ENCODE results near the gene SLC7A9. TPM values are rescaled to one million over a fixed set of nuclear protein-coding genes. Genes with fewer than 3 reads are reported as not detected.

SLC7A9 gene
- polyA plus RNA-seq, 3 donors, result 0.13 TPM; not detected in 2

GRCh38 chr19:32863841-32864240 is 5.7 kb downstream of the SLC7A9 start:
- DNase-seq, result no peak
- no peaks in the 10 kb centered on the region for H3K27me3 ChIP-seq (ENCODE audit: control insufficient read depth in 2 of 2, insufficient read depth in 2 of 2, low read length in 2 of 2)
- H2AFZ ChIP-seq (ENCODE audit: insufficient read depth, low read depth, low read length, poor library complexity, severe bottlenecking), result no peak overlapping the region
- WGBS (ENCODE audit: insufficient coverage), result 91% methylated on average over 12 of the region's 13 CpGs
- H3K79me2 ChIP-seq (ENCODE audit: insufficient read depth, low read length), result no peaks in the 10 kb centered on the region
- intact Hi-C loops (cut with micrococcal nuclease), result no loop called here
- H3K36me3 ChIP-seq (replicated peaks in 1 of 2; ENCODE audit: control insufficient read depth in 1 of 2, insufficient read depth in 2 of 2, low read length in 2 of 2), result no peaks in the 10 kb centered on the region
- Mint-ChIP-seq H3K4me3 (no peak overlapping the region), H3K27ac (no peak overlapping the region), H3K27me3 (ENCODE audit: low read depth in 3 of 3) (peaks cover 0 to 2% (median 1%) of the 10 kb centered on the region in 3 donors), H3K36me3 (no peaks in the 10 kb centered on the region), H3K4me1 (no peaks in the 10 kb centered on the region), H3K9me3 (peaks cover 0 to 2% (median 0%) of the 10 kb centered on the region in 7 donors)
- TF ChIP-seq, protein P1, sequence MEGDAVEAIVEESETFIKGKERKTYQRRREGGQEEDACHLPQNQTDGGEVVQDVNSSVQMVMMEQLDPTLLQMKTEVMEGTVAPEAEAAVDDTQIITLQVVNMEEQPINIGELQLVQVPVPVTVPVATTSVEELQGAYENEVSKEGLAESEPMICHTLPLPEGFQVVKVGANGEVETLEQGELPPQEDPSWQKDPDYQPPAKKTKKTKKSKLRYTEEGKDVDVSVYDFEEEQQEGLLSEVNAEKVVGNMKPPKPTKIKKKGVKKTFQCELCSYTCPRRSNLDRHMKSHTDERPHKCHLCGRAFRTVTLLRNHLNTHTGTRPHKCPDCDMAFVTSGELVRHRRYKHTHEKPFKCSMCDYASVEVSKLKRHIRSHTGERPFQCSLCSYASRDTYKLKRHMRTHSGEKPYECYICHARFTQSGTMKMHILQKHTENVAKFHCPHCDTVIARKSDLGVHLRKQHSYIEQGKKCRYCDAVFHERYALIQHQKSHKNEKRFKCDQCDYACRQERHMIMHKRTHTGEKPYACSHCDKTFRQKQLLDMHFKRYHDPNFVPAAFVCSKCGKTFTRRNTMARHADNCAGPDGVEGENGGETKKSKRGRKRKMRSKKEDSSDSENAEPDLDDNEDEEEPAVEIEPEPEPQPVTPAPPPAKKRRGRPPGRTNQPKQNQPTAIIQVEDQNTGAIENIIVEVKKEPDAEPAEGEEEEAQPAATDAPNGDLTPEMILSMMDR (IDR thresholded peaks at IDR 0.05), result no peak
- no peaks in the 10 kb centered on the region for H3K9me3 ChIP-seq (replicated peaks in 1 of 2; ENCODE audit: control insufficient read depth in 1 of 2, insufficient read depth in 1 of 2, low read length in 2 of 2)
- no peak overlapping the region for H3K27ac ChIP-seq (ENCODE audit: low read depth in 1 of 2, low read length in 2 of 2)
- no peaks in the 10 kb centered on the region for H4K20me1 ChIP-seq (ENCODE audit: insufficient read depth, low read length)
- H3K9ac ChIP-seq (ENCODE audit: insufficient read depth, low read length, poor library complexity, severe bottlenecking), result no peak overlapping the region
- no peaks in the 10 kb centered on the region for H3K4me1 ChIP-seq (ENCODE audit: control insufficient read depth in 1 of 2, insufficient read depth in 2 of 2, low read length in 2 of 2)
- no peak overlapping the region for H3K4me2 ChIP-seq (replicated peaks; ENCODE audit: extremely low read depth, low read length, poor library complexity, severe bottlenecking)
- H3K4me3 ChIP-seq (replicated peaks in 1 of 3; ENCODE audit: low read depth in 2 of 3, low read length in 3 of 3), result no peak overlapping the region

GRCh38 chr19:32863301-32863700 is 6.3 kb downstream of the SLC7A9 start:
- H3K9ac ChIP-seq (ENCODE audit: insufficient read depth, low read length, poor library complexity, severe bottlenecking), result no peak overlapping the region
- intact Hi-C loops (cut with micrococcal nuclease), result no loop called here
- H3K4me3 ChIP-seq (replicated peaks in 1 of 3; ENCODE audit: low read depth in 2 of 3, low read length in 3 of 3), result no peak overlapping the region
- no peak for DNase-seq
- Mint-ChIP-seq H3K27ac (no peak overlapping the region), H3K4me1 (no peaks in the 10 kb centered on the region), H3K9me3 (peaks cover 0 to 2% (median 0%) of the 10 kb centered on the region in 7 donors), H3K27me3 (ENCODE audit: low read depth in 3 of 3) (peaks cover 0 to 2% (median 1%) of the 10 kb centered on the region in 3 donors), H3K36me3 (no peaks in the 10 kb centered on the region), H3K4me3 (no peak overlapping the region)
- TF ChIP-seq, protein P1 (IDR thresholded peaks at IDR 0.05), result no peak
- 92% methylated on average over 4 of the region's 8 CpGs for WGBS (ENCODE audit: insufficient coverage)
- H3K4me1 ChIP-seq (ENCODE audit: control insufficient read depth in 1 of 2, insufficient read depth in 2 of 2, low read length in 2 of 2), result no peaks in the 10 kb centered on the region
- H2AFZ ChIP-seq (ENCODE audit: insufficient read depth, low read depth, low read length, poor library complexity, severe bottlenecking), result no peak overlapping the region
- no peaks in the 10 kb centered on the region for H3K9me3 ChIP-seq (replicated peaks in 1 of 2; ENCODE audit: control insufficient read depth in 1 of 2, insufficient read depth in 1 of 2, low read length in 2 of 2)
- H3K79me2 ChIP-seq (ENCODE audit: insufficient read depth, low read length), result no peaks in the 10 kb centered on the region
- no peak overlapping the region for H3K4me2 ChIP-seq (replicated peaks; ENCODE audit: extremely low read depth, low read length, poor library complexity, severe bottlenecking)
- no peaks in the 10 kb centered on the region for H3K27me3 ChIP-seq (ENCODE audit: control insufficient read depth in 2 of 2, insufficient read depth in 2 of 2, low read length in 2 of 2)
- no peaks in the 10 kb centered on the region for H3K36me3 ChIP-seq (replicated peaks in 1 of 2; ENCODE audit: control insufficient read depth in 1 of 2, insufficient read depth in 2 of 2, low read length in 2 of 2)
- H4K20me1 ChIP-seq (ENCODE audit: insufficient read depth, low read length), result no peaks in the 10 kb centered on the region
- no peak overlapping the region for H3K27ac ChIP-seq (ENCODE audit: low read depth in 1 of 2, low read length in 2 of 2)

Measured in CD14-positive monocyte (primary cell).